ENCODE data around the gene NOS1AP. TPM values are rescaled to one million over a fixed set of nuclear protein-coding genes. Genes with fewer than 3 reads are reported as not detected.

NOS1AP gene
- total RNA-seq, 1 experiment from 2014 or later: 14.7 TPM

DNA sequence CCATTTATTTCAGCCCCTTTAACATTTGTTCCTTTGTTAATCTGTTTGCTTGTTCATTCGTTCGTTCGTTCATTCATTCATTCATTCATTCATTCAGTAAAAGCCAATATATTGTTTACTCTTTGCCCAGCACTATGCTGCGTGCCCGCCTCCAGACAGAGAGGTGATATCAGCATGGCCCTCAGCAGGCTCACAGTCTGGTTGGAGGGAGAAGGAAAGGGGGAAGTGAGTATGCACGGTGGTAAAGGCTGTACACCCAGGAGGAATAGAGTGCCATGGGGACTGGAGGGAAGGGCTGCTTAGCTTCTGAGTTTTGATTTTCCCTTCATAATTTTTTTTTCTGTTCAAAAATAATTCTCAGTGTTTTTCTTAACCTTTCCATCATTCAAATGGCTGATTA is 144.7 kb downstream of the NOS1AP start:
- H3K27me3 Mint-ChIP-seq (ENCODE audit: low read depth): no peaks in the 10 kb centered on the region
- POLR2A ChIA-PET: interaction anchor here (0.6 to 1.1 kb wide), 3 partner anchors 21 to 120 kb away, joined by 3 read pairs; no protein-coding TSS in a partner anchor
- no peak overlapping the region for H3K4me3 Mint-ChIP-seq
- DNase-seq (ENCODE audit: low spot score) (no peak), ATAC-seq (no peak)
- CTCF ChIA-PET: interaction anchor here (0.6 to 4.1 kb wide), 5 partner anchors 8 to 425 kb away, joined by 3 to 15 read pairs (median 4); no protein-coding TSS in a partner anchor
- no peak for TF ChIP-seq MXD4 (CRISPR knock-in tag; IDR thresholded peaks at IDR 0.05; ENCODE audit: borderline replicate concordance)
- H3K9me3 Mint-ChIP-seq: peaks cover 4% of the 10 kb centered on the region; the same call in 1 of the 2 replicates
- H3K4me1 Mint-ChIP-seq: peaks cover 77% of the 10 kb centered on the region
- H3K27ac Mint-ChIP-seq: 0 out of 2 replicates have a peak overlapping the region, but pooled peaks have one; percentile 52
- no peaks in the 10 kb centered on the region for H3K36me3 Mint-ChIP-seq

DNA sequence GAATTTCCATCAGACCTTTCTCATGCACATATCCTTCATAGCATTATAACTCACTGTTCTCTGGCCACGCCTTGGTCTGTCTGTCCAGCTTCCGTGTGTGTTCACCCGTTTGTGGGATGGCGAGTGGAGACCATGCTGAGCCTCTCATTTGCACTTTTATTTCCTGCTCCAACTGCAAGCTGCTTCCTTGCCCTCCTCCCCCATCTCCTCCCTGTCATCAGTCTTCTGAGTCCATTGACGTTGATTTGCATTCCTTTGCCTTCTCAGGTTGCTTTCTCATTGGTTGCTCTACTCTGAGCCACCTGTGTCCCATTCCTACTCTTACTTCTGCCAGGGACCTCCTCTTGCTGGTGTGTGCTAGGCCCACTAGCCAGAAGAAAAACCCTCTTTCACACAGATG is 146.4 kb downstream of the NOS1AP start:
- POLR2A ChIA-PET: no interaction called here
- TF ChIP-seq, protein P1, sequence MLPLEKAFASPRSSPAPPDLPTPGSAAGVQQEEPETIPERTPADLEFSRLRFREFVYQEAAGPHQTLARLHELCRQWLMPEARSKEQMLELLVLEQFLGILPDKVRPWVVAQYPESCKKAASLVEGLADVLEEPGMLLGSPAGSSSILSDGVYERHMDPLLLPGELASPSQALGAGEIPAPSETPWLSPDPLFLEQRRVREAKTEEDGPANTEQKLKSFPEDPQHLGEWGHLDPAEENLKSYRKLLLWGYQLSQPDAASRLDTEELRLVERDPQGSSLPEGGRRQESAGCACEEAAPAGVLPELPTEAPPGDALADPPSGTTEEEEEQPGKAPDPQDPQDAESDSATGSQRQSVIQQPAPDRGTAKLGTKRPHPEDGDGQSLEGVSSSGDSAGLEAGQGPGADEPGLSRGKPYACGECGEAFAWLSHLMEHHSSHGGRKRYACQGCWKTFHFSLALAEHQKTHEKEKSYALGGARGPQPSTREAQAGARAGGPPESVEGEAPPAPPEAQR (CRISPR knock-in tag; IDR thresholded peaks at IDR 0.05): no peak
- peak; percentile 50; the same call in 1 of the 2 replicates for TF ChIP-seq ETV6 (CRISPR knock-in tag; IDR thresholded peaks at IDR 0.05)
- TF ChIP-seq ESRRA (CRISPR knock-in tag; IDR thresholded peaks at IDR 0.05; ENCODE audit: borderline replicate concordance): no peak
- TF ChIP-seq ZNF396 (CRISPR knock-in tag; IDR thresholded peaks at IDR 0.05; ENCODE audit: borderline replicate concordance): no peak
- TF ChIP-seq SP1 (CRISPR knock-in tag; conservative IDR thresholded peaks at IDR 0.05): 0 out of 2 replicates have a peak, but pooled peaks have one; percentile 33
- TF ChIP-seq ZNF317 (CRISPR knock-in tag; IDR thresholded peaks at IDR 0.05; ENCODE audit: borderline replicate concordance, low read depth): no peak
- no peak for TF ChIP-seq NFE2L1 (CRISPR knock-in tag; IDR thresholded peaks at IDR 0.05)
- TF ChIP-seq, protein P2, sequence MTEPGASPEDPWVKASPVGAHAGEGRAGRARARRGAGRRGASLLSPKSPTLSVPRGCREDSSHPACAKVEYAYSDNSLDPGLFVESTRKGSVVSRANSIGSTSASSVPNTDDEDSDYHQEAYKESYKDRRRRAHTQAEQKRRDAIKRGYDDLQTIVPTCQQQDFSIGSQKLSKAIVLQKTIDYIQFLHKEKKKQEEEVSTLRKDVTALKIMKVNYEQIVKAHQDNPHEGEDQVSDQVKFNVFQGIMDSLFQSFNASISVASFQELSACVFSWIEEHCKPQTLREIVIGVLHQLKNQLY (CRISPR knock-in tag; IDR thresholded peaks at IDR 0.05): no peak
- TF ChIP-seq, protein P3, sequence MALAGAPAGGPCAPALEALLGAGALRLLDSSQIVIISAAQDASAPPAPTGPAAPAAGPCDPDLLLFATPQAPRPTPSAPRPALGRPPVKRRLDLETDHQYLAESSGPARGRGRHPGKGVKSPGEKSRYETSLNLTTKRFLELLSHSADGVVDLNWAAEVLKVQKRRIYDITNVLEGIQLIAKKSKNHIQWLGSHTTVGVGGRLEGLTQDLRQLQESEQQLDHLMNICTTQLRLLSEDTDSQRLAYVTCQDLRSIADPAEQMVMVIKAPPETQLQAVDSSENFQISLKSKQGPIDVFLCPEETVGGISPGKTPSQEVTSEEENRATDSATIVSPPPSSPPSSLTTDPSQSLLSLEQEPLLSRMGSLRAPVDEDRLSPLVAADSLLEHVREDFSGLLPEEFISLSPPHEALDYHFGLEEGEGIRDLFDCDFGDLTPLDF (CRISPR knock-in tag; IDR thresholded peaks at IDR 0.05): no peak
- no peak for TF ChIP-seq ZNF416 (CRISPR knock-in tag; IDR thresholded peaks at IDR 0.05)
- TF ChIP-seq ZNF263 (CRISPR knock-in tag; IDR thresholded peaks at IDR 0.05; ENCODE audit: low read depth): no peak
- TF ChIP-seq, protein P4, sequence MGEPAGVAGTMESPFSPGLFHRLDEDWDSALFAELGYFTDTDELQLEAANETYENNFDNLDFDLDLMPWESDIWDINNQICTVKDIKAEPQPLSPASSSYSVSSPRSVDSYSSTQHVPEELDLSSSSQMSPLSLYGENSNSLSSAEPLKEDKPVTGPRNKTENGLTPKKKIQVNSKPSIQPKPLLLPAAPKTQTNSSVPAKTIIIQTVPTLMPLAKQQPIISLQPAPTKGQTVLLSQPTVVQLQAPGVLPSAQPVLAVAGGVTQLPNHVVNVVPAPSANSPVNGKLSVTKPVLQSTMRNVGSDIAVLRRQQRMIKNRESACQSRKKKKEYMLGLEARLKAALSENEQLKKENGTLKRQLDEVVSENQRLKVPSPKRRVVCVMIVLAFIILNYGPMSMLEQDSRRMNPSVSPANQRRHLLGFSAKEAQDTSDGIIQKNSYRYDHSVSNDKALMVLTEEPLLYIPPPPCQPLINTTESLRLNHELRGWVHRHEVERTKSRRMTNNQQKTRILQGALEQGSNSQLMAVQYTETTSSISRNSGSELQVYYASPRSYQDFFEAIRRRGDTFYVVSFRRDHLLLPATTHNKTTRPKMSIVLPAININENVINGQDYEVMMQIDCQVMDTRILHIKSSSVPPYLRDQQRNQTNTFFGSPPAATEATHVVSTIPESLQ (CRISPR knock-in tag; IDR thresholded peaks at IDR 0.05): no peak
- TF ChIP-seq ZNF232 (CRISPR knock-in tag; IDR thresholded peaks at IDR 0.05): no peak
- DNase-seq (ENCODE audit: low spot score) (no peak), ATAC-seq (peak; percentile 74)
- Mint-ChIP-seq H3K4me3 (peak overlapping the region; percentile 2; the same call in 1 of the 2 replicates), H3K4me1 (peaks cover 91% of the 10 kb centered on the region), H3K9me3 (no peaks in the 10 kb centered on the region), H3K36me3 (no peaks in the 10 kb centered on the region), H3K27ac (peak overlapping the region; percentile 61), H3K27me3 (ENCODE audit: low read depth) (no peaks in the 10 kb centered on the region)
- CTCF ChIA-PET: interaction anchor here (1.0 to 4.1 kb wide), 2 partner anchors 84 to 160 kb away, joined by 3 to 15 read pairs; no protein-coding TSS in a partner anchor

DNA sequence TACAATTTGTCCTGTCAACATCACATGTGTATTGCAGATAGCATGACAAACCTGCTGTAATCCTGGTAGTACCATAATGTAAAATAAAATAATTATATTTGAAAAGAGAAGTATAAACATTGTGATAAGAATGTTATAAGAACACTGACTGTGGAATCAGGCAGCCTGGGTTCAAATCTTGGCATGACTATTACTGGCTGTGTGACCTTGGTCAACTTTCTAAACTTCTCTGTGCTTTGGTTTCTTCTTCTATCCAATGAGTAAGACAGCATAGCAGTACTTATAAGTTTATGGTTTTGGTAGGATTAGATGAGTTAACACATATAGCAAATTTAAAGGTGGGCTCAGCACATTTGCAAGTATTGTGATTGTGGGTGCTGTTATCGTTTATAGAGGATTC is 147.1 kb downstream of the NOS1AP start:
- no peak overlapping the region for H3K4me3 Mint-ChIP-seq
- ATAC-seq (no peak), DNase-seq (ENCODE audit: low spot score) (no peak)
- ChIA-PET CTCF (no interaction called here), POLR2A (interaction anchor here (0.6 kb wide), 1 partner anchor 69 kb away, joined by 3 read pairs; no protein-coding TSS in a partner anchor)
- TF ChIP-seq KAT7 (CRISPR knock-in tag; IDR thresholded peaks at IDR 0.05; ENCODE audit: borderline replicate concordance) (no peak), ZNF317 (CRISPR knock-in tag; IDR thresholded peaks at IDR 0.05; ENCODE audit: borderline replicate concordance, low read depth) (no peak), ZNF219 (CRISPR knock-in tag; IDR thresholded peaks at IDR 0.05; ENCODE audit: borderline replicate concordance) (no peak), SOX15 (CRISPR knock-in tag; IDR thresholded peaks at IDR 0.05) (no peak), NFATC4 (CRISPR knock-in tag; IDR thresholded peaks at IDR 0.05) (no peak)
- TF ChIP-seq, protein P5, sequence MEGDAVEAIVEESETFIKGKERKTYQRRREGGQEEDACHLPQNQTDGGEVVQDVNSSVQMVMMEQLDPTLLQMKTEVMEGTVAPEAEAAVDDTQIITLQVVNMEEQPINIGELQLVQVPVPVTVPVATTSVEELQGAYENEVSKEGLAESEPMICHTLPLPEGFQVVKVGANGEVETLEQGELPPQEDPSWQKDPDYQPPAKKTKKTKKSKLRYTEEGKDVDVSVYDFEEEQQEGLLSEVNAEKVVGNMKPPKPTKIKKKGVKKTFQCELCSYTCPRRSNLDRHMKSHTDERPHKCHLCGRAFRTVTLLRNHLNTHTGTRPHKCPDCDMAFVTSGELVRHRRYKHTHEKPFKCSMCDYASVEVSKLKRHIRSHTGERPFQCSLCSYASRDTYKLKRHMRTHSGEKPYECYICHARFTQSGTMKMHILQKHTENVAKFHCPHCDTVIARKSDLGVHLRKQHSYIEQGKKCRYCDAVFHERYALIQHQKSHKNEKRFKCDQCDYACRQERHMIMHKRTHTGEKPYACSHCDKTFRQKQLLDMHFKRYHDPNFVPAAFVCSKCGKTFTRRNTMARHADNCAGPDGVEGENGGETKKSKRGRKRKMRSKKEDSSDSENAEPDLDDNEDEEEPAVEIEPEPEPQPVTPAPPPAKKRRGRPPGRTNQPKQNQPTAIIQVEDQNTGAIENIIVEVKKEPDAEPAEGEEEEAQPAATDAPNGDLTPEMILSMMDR (IDR thresholded peaks at IDR 0.05): no peak
- TF ChIP-seq, protein P1 (CRISPR knock-in tag; IDR thresholded peaks at IDR 0.05): no peak
- peaks cover 94% of the 10 kb centered on the region for H3K4me1 Mint-ChIP-seq
- no peaks in the 10 kb centered on the region for H3K36me3 Mint-ChIP-seq
- no peaks in the 10 kb centered on the region for H3K27me3 Mint-ChIP-seq (ENCODE audit: low read depth)
- H3K27ac Mint-ChIP-seq: peak overlapping the region; percentile 42
- no peaks in the 10 kb centered on the region for H3K9me3 Mint-ChIP-seq

Data from WTC11 (cell line).